Activated CD8-positive, alpha-beta memory T cell treated with anti-CD3 and anti-CD28 coated beads, Interleukin-2, amount 50 U/mL, for 24 hours (primary cell): ENCODE measurements around the gene RAD51AP2.
"Not testable (repeated sequence)": the region's sequence is repeated elsewhere in the genome, so short reads cannot be mapped to it uniquely, and the experiment has no call there.

ENCODE experiments used
- DNase-seq: peaks from one replicate; pipeline ENCODE4 v3.0.0-alpha.2; 2020; ENCODE audit errors: extremely low read depth

RAD51AP2 gene

GRCh38 chr2:17538022-17538843 is 20.0 kb upstream of the RAD51AP2 start:
- no peak for DNase-seq

GRCh38 chr2:17536416-17536815 is 18.2 kb upstream of the RAD51AP2 start:
- no peak for DNase-seq

- DNase-seq = no peak
These were observed 15.3 kb upstream of the RAD51AP2 start for GRCh38 chr2:17533546-17533945.

GRCh38 chr2:17529771-17530170 is 11.5 kb upstream of the RAD51AP2 start:
- no peak for DNase-seq

- DNase-seq = no peak
These were observed 4.1 kb upstream of the RAD51AP2 start for GRCh38 chr2:17522303-17522702.

GRCh38 chr2:17521621-17522020 is 3.4 kb upstream of the RAD51AP2 start:
- DNase-seq = no peak

GRCh38 chr2:17520761-17521160 is 2.5 kb upstream of the RAD51AP2 start:
- no peak for DNase-seq

GRCh38 chr2:17519486-17519885 is 1.2 kb upstream of the RAD51AP2 start:
- DNase-seq = no peak

GRCh38 chr2:17517481-17518211 is 594 bp downstream of the RAD51AP2 start:
- no peak for DNase-seq

GRCh38 chr2:17515652-17516051 is 2.6 kb downstream of the RAD51AP2 start:
- no peak for DNase-seq

GRCh38 chr2:17506736-17507616 is 11.3 kb downstream of the RAD51AP2 start:
- DNase-seq = no peak

GRCh38 chr2:17497718-17498117 is 20.5 kb downstream of the RAD51AP2 start:
- DNase-seq = no peak

GRCh38 chr2:17495590-17495989 is 22.6 kb downstream of the RAD51AP2 start:
- no peak for DNase-seq

- not testable (repeated sequence) for DNase-seq
These were observed 28.1 kb downstream of the RAD51AP2 start for GRCh38 chr2:17490165-17490564.

GRCh38 chr2:17488610-17489009 is 29.6 kb downstream of the RAD51AP2 start:
- not testable (repeated sequence) for DNase-seq

GRCh38 chr2:17483496-17483895 is 34.7 kb downstream of the RAD51AP2 start:
- no peak for DNase-seq

GRCh38 chr2:17482651-17483050 is 35.6 kb downstream of the RAD51AP2 start:
- no peak for DNase-seq

- no peak for DNase-seq
These were observed 38.4 kb downstream of the RAD51AP2 start for GRCh38 chr2:17479875-17480274.

GRCh38 chr2:17476830-17477229 is 41.4 kb downstream of the RAD51AP2 start:
- DNase-seq = no peak

- DNase-seq = no peak
These were observed 42.2 kb downstream of the RAD51AP2 start for GRCh38 chr2:17476064-17476463.

- DNase-seq = no peak
These were observed 43.0 kb downstream of the RAD51AP2 start for GRCh38 chr2:17475286-17475685.

- DNase-seq = no peak
These were observed 46.3 kb downstream of the RAD51AP2 start for GRCh38 chr2:17471979-17472378.
